ENCODE data around the gene ARSI.

GRCh38 chr5:150345716-150346115 is 43.0 kb upstream of the ARSI start:
- TF ChIP-seq CTCF (IDR thresholded peaks at IDR 0.05) (no peak), POLR2A (IDR thresholded peaks at IDR 0.05) (no peak)
